ENCODE results near the gene ANXA10.

DNA sequence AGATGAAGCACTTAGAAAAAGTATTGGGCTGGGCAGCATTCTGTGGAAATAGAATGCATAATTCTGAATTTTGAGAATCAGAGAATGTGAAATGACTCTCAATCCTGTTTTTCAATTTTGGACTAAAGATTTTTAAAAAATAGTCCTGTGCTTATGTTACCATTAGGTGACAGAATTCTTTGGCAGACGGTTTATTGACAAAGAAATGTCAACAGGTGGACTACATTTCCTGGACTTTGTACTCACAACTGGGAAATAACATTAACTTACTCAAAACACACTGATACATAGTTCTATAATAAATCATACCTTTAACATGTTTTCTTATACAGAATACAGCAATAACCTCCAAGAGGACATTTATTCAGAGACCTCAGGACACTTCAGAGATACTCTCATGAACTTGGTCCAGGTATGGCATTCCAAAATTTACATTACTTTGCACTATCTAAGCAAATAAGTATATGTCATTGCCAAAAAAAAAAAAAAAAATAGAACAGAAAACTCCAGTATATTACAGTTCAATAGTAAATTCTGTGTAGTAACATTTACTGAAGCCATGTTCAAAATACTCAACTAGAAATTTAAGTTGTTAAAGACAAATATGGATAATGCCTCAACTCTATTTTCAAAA, 72.7 kb downstream of the ANXA10 start:
- TF ChIP-seq SUZ12 (IDR thresholded peaks at IDR 0.05) (no peak), FOXA1 (IDR thresholded peaks at IDR 0.05) (no peak), NFRKB (IDR thresholded peaks at IDR 0.05) (no peak), SP1 (IDR thresholded peaks at IDR 0.05) (no peak), ZNF384 (IDR thresholded peaks at IDR 0.05) (no peak), ARNT (IDR thresholded peaks at IDR 0.05) (no peak), ELF4 (IDR thresholded peaks at IDR 0.05) (no peak)
